SKM-1 treated with dmso at 0.1 percent for 144 hours (cell line): Measurements from ENCODE around the gene ELP1.

Source experiments
- DNase-seq: peaks from one replicate; lab custom pipeline; 2025; ENCODE audit not compliant: unreplicated experiment; lab: John Stamatoyannopoulos, UW

Gene ELP1

GRCh38 chr9:108831496-108832178, 102.3 kb downstream of the ELP1 start:
- DNase-seq = no peak

GRCh38 chr9:108830272-108830671, 103.7 kb downstream of the ELP1 start:
- DNase-seq = no peak

GRCh38 chr9:108823829-108824228, 110.1 kb downstream of the ELP1 start:
- DNase-seq = no peak
